NCI-H446 treated with DMSO at 0.1 percent for 48 hours (cell line): ENCODE measurements around the gene CCDC27.
"Not testable (repeated sequence)": the region's sequence is repeated elsewhere in the genome, so short reads cannot be mapped to it uniquely, and the experiment has no call there.

Source experiments
- DNase-seq: peaks from one replicate; lab custom pipeline; 2025; lab: John Stamatoyannopoulos, UW

Gene CCDC27

GRCh38 chr1:3796215-3797061 is 44.2 kb downstream of the CCDC27 start, which contains the start of gene LRRC47:
Gene LRRC47, minus strand, starts transcription at chr1:3796498. Its CDS starts 22 bp downstream, at chr1:3796476.
- peak; percentile 86 for DNase-seq

DNA sequence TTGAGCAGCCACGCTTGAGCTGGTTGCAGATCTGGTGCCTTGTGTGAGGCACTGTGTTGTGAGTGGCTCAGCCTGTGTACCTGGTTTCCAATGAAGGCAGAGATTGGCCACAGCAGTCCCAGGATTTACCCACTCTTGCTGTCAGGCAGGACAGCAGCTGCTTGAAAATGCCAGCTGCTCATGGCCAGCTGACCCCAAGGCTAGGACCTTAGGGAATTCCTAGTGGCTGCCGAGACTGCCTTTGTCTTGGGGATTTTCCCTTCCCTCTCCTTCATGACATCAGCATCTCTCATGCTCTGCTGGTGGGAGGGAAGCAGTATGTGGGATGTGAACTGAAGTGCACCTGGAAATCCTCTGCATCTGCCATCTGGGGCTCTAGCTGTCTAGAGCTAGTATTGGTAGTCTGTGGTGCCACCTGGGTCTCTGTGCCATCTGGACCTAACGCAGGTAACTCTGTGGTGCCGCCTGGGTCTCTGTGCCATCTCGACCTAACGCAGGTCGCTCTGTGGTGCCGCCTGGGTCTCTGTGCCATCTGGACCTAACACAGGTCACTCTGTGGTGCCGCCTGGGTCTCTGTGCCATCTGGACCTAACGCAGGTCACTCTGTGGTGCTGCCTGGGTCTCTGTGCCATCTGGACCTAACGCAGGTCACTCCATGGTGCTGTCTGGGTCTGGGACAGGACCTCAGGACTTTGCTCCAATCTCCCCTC is 47.9 kb downstream of the CCDC27 start:
- DNase-seq = no peak

DNA sequence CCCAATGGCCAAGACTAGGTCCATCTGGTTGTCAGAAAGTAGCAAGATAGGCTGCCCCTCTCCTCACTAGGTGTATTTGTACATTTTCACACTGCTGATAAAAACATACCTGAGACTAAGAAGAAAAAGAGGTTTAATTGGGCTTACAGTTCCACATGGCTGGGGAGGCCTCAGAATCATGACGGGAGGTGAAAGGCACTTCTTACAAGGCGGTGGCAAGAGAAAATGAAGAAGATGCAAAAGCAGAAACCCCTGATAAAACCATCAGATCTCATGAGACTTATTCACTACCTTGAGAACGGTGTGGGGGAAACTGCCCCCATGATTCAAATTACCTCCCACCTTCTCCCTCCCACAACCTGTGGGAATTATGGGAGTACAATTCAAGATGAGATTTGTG is 48.5 kb downstream of the CCDC27 start:
- DNase-seq = not testable (repeated sequence)

DNA sequence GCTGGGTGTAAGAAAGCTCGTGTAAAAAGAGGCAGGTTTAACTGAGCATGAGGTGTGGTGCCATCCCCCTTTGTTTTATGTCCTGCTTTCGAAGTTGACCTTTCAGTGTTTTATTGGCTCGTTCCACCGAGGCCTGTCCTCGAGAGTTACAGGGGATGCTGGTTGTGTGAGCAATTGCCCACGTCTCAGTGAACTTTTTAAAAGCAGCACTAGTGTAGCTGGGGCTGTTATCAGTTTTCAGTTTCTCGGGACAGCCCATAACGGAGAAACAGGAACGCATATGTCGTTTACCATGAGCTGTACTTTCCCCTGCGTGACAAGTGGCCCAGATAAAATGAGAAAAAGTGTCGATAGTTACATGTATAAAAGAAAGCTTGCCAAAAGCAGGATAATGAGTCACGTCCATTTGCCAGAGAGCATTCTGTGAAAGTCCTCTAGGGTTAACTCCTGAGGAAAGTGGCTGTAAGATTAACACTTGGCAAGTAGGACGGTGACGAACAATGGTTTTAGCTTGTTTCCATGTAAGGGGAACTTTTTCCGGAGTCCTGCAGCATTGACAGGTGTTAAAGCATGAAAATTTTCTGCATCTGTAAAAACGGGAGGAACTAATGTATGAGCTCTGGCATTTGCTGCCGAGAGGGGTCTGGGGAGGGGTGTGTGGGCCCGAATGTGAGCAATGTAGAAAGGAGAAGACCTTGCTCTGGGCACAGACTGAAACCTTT is 51.8 kb downstream of the CCDC27 start:
- no peak for DNase-seq

DNA sequence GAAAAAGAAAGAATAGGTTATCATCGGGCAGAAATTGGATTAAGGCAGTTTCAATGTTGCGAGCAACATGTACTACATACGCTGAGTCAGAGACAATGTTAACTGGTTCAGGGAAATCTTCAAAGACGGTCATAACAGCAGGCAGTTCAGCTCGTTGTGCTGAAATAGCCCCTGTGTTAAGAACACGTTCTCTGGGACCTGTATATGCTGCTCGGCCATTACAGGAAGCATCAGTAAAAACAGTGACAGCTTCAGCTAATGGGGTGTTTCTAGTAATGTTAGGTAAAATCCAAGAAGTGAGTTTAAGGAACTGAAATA is 52.3 kb downstream of the CCDC27 start:
- not testable (repeated sequence) for DNase-seq

DNA sequence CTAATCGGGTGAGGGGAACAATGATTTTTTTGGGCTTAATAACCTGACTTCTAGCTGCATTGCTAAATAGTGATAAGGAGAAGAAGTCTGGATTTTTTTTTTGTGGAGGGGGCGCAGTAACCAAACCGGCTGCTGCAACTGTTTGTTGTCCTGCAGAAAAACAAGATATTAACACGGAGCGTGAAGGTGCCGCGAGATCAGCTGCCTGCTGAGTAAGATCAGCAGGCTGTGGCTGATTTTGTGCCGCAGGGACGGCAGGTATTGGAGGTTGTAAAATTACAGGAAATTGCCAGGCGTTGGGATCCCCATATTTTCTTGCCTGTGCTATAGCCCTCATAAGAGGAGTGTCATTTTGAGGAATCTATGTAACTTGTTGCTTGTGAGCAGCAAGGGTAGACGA is 52.8 kb downstream of the CCDC27 start:
- DNase-seq = no peak

GRCh38 chr1:3807769-3808168 is 55.5 kb downstream of the CCDC27 start:
- DNase-seq = no peak

GRCh38 chr1:3809680-3810079 is 57.4 kb downstream of the CCDC27 start:
- no peak for DNase-seq

GRCh38 chr1:3810149-3810761 is 58.0 kb downstream of the CCDC27 start:
- not testable (repeated sequence) for DNase-seq

- no peak for DNase-seq
These were observed 59.3 kb downstream of the CCDC27 start for GRCh38 chr1:3811595-3811911.

DNA sequence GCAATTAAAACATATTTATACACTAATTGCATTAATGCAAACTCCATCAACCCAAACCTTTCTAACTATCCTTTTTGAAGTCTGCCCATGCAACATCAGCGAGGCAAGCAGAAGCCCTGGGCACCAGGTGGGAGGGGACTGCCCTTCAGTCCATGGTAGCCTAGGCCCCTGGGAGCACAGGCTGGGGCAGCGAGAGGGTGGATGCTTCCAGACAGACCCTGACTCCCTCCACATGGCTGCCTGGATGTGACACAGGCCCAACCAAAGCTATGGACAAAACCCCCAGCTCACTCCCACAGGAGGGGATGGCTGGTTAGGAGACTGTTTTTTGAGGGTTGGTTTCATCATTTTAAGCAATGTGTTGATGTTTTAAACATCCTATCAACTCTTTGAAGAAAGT is 61.8 kb downstream of the CCDC27 start:
- no peak for DNase-seq

DNA sequence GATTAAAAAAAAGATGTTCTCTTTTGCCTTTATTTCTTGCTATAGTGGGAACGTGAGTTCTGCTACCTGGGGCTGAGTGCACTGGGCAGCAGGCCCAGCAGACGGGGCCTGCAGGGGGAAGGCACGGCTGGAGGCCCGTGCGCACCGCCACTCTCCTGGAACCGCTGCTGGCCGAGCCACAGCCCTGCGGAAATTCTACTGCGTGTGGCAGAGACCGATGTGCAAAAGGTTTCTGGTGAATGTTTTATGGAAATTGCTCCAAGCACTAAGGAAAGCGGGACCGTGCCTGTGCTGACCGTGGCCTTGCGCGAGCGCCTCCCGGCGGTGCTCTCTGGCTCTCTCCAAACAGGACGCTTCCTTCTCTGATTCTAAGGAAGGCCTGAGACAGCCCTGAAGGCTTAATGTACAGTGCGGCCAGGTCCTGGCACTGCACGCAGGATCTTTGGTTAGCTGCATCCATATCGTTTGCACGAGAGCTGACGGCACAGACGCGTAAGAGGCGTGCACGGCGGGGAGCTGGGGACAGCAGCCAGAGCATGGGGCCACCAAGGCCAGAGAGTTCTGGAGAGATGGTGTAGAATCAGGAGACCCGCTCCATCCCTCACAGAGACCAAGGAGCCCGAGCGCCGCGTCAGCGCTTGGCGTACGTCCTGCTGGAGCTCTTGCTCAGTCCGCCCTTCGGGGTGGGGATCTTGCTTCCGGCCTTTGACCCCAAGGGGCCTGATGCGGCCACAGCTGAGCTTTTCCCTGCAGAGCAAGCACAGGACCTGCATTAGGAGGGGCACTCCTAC is 62.7 kb downstream of the CCDC27 start:
- DNase-seq = no peak

DNA sequence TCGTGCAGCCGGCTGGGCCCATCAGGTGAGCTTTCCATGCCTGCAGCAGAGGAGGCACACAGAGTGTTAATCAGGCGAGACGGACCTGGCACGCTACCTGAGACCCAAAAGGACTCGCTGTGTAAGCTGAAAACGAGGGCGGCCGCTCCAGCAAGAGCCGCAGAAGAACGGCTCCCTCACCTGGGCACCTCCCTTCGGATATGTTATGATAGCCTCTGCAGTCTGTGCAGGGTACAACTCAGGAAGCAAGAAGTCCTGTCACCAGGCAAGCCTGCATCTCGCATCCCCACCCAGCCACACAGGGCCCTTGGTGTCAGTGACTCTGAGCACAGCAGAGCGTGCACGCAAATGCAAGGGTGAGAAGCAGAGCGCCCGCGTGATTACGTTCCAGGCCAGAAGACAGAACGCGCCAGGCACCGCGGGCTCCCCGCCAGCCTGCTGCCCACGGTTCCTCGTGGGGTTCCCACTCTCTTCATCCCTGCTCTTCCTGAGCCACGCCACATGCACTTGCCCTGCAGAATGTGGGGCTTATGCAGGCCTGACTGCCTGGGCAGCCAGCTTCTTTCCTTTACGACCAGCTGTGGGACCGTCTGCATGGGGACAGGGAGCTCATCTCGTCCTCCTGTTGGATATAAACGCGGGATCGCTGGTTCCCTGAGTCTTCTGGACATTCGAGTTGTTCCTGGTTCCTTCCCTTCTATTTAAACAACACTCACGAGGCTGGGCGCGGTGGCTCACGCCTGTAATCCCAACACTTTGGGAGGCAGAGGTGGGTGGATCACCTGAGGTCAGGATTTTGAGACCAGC is 64.3 kb downstream of the CCDC27 start:
- no peak for DNase-seq

GRCh38 chr1:3817138-3817740 is 65.0 kb downstream of the CCDC27 start:
- no peak for DNase-seq

GRCh38 chr1:3817821-3818597 is 65.8 kb downstream of the CCDC27 start:
- no peak for DNase-seq

- no peak for DNase-seq
These were observed 67.5 kb downstream of the CCDC27 start for GRCh38 chr1:3819771-3820200.

DNA sequence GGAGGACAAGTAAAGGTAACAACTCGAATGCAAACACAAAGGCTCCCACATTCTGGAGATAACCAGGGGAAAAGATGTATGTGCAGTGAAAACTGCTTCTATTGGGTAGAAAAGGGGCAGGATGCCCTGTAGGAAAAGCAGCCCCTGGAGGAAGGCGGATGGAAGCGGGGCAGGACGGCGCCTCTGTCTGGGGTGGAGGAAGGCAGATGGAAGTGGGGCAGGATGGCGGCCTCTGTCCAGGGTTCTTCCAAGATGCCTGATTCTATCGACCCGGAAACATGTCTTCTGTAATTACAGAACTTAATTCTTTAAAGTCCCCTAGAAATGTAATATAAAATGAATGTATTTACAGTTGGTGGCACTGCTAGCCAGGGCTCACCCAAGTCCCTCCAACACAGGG is 68.1 kb downstream of the CCDC27 start:
- DNase-seq = no peak

- DNase-seq = peak; percentile 72
These were observed 68.8 kb downstream of the CCDC27 start for GRCh38 chr1:3821004-3821403.
